K562 (cell line): Measurements from ENCODE around the gene URGCP. TPM values are rescaled to one million over a fixed set of nuclear protein-coding genes. Genes with fewer than 3 reads are reported as not detected.

Experiments
- FOXJ2 ChIP-seq: fragments of 200-800 bp; sonication (Bioruptor generic); IDR thresholded peaks from 2 replicates; pipeline ENCODE4 v1.6.1; 2016; ENCODE audit warnings: missing genetic modification characterization, missing compliant biosample characterization
- HCFC1 ChIP-seq: IDR thresholded peaks from 2 replicates; pipeline ENCODE4 v1.6.1; 2012; ENCODE audit warnings: low read depth, low read length, improper control_type of control experiment
- HNRNPH1 ChIP-seq: fragments of 200-400 bp; formaldehyde crosslinking; optimal IDR thresholded peaks from 2 replicates; pipeline ENCODE3; 2017; ENCODE audit warnings: low read depth, mild to moderate bottlenecking, low read length, moderate library complexity
- ILF3 ChIP-seq: fragments of 450-650 bp; IDR thresholded peaks from 2 replicates; pipeline ENCODE4 v1.6.1; 2018; ENCODE audit warnings: antibody characterized with exemption, mild to moderate bottlenecking, moderate library complexity, borderline replicate concordance
- KLF16 ChIP-seq: IDR thresholded peaks from 2 replicates; pipeline ENCODE4 v1.6.1; 2016; ENCODE audit warnings: antibody characterized with exemption
- LEF1 ChIP-seq: fragments of 450-650 bp; IDR thresholded peaks from 2 replicates; pipeline ENCODE4 v1.6.1; 2016; ENCODE audit warnings: mild to moderate bottlenecking
- NONO ChIP-seq, 2 experiments: fragments of 200-400 bp in 1 of 2; fragments of 450-650 bp in 1 of 2; formaldehyde crosslinking in 1 of 2; IDR thresholded peaks; 2 replicates each; pipeline ENCODE4 v1.6.1; 2017; ENCODE audit warnings: low read depth in 2 of 2, mild to moderate bottlenecking in 2 of 2, moderate library complexity in 2 of 2, low read length in 1 of 2
- NR4A1 ChIP-seq, 2 experiments: fragments of 250-450 bp in 1 of 2; fragments of 450-650 bp in 1 of 2; sonication (Bioruptor Pico) in 1 of 2; IDR thresholded peaks; 2 replicates each; pipeline versions ENCODE4 v1.4.0 to v1.6.1; 2016 to 2020; ENCODE audit warnings: mild to moderate bottlenecking in 2 of 2, missing compliant biosample characterization in 1 of 2, missing genetic modification characterization in 1 of 2, moderate library complexity in 1 of 2
- NRF1 ChIP-seq, 2 experiments: fragments of 450-650 bp; IDR thresholded peaks in 1 of 2; conservative IDR thresholded peaks in 1 of 2; 2 replicates each; pipeline ENCODE4 v1.6.1; 2014; ENCODE audit warnings: mild to moderate bottlenecking in 2 of 2
- RBBP5 ChIP-seq: fragments of 200-600 bp; sonication (generic); IDR thresholded peaks from 2 replicates; pipeline ENCODE4 v1.6.1; 2012; ENCODE audit warnings: borderline replicate concordance, mild to moderate bottlenecking, low read length, control low read depth, inconsistent platforms; ENCODE audit not compliant: insufficient read depth, poor library complexity, severe bottlenecking
- RBFOX2 ChIP-seq: fragments of 200-400 bp; formaldehyde crosslinking; IDR thresholded peaks from 2 replicates; pipeline ENCODE4 v1.6.1; 2017; ENCODE audit warnings: low read depth, mild to moderate bottlenecking, low read length, moderate library complexity
- RUNX1 ChIP-seq: sonication (generic); IDR thresholded peaks from 2 replicates; pipeline ENCODE4 v1.6.1; 2016; ENCODE audit warnings: antibody characterized with exemption, low read depth
- STAT5A ChIP-seq: IDR thresholded peaks from 2 replicates; pipeline ENCODE4 v1.6.1; 2012; ENCODE audit warnings: low read length, inconsistent platforms, borderline replicate concordance
- WHSC1 ChIP-seq: IDR thresholded peaks from one replicate; pipeline ENCODE4 v1.6.1; 2012; ENCODE audit warnings: low read length, control low read depth, inconsistent platforms
- ZNF589 ChIP-seq: fragments of 200-800 bp; sonication (Bioruptor generic); IDR thresholded peaks from 2 replicates; pipeline ENCODE4 v1.6.1; 2016; ENCODE audit warnings: low read depth, missing genetic modification characterization, missing compliant biosample characterization
- polyA plus RNA-seq, 8 experiments: library from polyadenylated mRNA; depleted of rRNA in 4 of 8; stranded (reverse) in 5 of 8; unstranded in 3 of 8; fragments of >200 nt; fragmentation: Nextera tagmentation in 2 of 8; fragmentation: Illumina TruSeq in 1 of 8; extraction: Ambion mirVana in 2 of 8; extraction: Trizol in 1 of 8; gene quantifications; 2 replicates each; pipeline versions ENCODE4 v1.2.1 to v1.2.3, GENCODE V29; 2011 to 2014; ENCODE audit warnings: inconsistent platforms in 1 of 8, missing spikeins in 1 of 8
- total RNA-seq, 7 experiments: library from RNA; depleted of rRNA in 6 of 7; stranded (reverse); fragments of >200 nt in 6 of 7; fragmentation: Illumina TruSeq in 2 of 7; extraction: Trizol in 2 of 7; gene quantifications; 2 replicates each; pipeline versions ENCODE4 v1.2.1 to v1.2.3, GENCODE V29; 2011 to 2021; ENCODE audit warnings: low replicate concordance in 1 of 7
- TF ChIP-seq, protein P1 (sequence below): fragments of 450-650 bp; formaldehyde crosslinking; conservative IDR thresholded peaks from 2 replicates; pipeline ENCODE4 v1.4.0; 2022; ENCODE audit warnings: mild to moderate bottlenecking, missing genetic modification characterization
- TF ChIP-seq, protein P2 (sequence below): fragments of 200-800 bp; sonication (Bioruptor generic); IDR thresholded peaks from 2 replicates; pipeline ENCODE4 v1.6.1; 2016; ENCODE audit warnings: missing genetic modification characterization, missing compliant biosample characterization
- TF ChIP-seq, protein P3 (sequence below): fragments of 250-450 bp; sonication (Bioruptor Pico); IDR thresholded peaks from 2 replicates; pipeline ENCODE4 v1.8.0; 2021; ENCODE audit warnings: mild to moderate bottlenecking, moderate library complexity

URGCP gene
- total and polyA plus RNA-seq, 9 of the 15 experiments (the other 6 are each of a cell fraction or from before 2014, with no cell fraction given): 1.7 to 25.8 (median 12.5) TPM

DNA sequence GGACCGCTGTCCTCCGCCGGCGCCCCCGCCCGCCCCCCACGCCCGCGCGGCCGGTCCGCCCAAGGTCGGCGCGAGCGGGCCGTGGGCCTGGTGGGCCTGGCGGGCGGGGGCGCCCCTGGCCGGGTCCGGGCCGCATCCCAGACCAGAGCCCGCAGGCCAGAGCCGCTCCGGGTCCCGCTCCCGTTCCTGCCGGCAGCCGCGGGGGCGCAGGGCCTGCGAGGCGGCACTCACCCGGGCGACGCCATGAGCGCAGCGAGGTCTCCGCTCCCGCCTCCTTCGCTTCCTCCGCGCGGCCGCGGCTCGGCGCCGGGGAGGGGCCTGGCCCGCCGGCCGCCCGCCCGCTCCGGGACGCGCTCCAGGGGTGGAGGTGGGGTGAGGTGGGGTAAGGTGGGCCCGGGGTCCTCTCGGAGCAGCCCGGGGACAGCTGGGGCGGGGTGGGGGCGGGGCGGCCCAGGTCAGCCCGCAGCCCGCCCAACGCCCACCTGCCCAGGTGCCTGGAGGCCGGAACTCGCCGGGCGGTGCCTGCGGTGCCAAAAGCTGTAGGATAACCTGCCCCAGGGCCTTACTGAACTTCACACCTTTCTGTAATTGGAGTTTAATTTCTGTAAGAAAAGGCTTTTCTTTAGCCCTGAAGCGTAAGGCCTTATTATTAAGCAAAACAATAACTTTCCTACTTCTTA, at the start of gene URGCP (continued):
- TF ChIP-seq, protein P1, sequence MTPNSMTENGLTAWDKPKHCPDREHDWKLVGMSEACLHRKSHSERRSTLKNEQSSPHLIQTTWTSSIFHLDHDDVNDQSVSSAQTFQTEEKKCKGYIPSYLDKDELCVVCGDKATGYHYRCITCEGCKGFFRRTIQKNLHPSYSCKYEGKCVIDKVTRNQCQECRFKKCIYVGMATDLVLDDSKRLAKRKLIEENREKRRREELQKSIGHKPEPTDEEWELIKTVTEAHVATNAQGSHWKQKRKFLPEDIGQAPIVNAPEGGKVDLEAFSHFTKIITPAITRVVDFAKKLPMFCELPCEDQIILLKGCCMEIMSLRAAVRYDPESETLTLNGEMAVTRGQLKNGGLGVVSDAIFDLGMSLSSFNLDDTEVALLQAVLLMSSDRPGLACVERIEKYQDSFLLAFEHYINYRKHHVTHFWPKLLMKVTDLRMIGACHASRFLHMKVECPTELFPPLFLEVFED (CRISPR knock-in tag): no peak
- TF ChIP-seq, protein P2, sequence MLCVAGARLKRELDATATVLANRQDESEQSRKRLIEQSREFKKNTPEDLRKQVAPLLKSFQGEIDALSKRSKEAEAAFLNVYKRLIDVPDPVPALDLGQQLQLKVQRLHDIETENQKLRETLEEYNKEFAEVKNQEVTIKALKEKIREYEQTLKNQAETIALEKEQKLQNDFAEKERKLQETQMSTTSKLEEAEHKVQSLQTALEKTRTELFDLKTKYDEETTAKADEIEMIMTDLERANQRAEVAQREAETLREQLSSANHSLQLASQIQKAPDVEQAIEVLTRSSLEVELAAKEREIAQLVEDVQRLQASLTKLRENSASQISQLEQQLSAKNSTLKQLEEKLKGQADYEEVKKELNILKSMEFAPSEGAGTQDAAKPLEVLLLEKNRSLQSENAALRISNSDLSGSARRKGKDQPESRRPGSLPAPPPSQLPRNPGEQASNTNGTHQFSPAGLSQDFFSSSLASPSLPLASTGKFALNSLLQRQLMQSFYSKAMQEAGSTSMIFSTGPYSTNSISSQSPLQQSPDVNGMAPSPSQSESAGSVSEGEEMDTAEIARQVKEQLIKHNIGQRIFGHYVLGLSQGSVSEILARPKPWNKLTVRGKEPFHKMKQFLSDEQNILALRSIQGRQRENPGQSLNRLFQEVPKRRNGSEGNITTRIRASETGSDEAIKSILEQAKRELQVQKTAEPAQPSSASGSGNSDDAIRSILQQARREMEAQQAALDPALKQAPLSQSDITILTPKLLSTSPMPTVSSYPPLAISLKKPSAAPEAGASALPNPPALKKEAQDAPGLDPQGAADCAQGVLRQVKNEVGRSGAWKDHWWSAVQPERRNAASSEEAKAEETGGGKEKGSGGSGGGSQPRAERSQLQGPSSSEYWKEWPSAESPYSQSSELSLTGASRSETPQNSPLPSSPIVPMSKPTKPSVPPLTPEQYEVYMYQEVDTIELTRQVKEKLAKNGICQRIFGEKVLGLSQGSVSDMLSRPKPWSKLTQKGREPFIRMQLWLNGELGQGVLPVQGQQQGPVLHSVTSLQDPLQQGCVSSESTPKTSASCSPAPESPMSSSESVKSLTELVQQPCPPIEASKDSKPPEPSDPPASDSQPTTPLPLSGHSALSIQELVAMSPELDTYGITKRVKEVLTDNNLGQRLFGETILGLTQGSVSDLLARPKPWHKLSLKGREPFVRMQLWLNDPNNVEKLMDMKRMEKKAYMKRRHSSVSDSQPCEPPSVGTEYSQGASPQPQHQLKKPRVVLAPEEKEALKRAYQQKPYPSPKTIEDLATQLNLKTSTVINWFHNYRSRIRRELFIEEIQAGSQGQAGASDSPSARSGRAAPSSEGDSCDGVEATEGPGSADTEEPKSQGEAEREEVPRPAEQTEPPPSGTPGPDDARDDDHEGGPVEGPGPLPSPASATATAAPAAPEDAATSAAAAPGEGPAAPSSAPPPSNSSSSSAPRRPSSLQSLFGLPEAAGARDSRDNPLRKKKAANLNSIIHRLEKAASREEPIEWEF: no peak
- no peak for TF ChIP-seq HNRNPH1
- TF ChIP-seq NONO (IDR thresholded peaks at IDR 0.05; ENCODE audit: low read depth in 2 of 2, low read length in 1 of 2): peak; percentile 48 to 78; a peak in 3 of 4 replicates
- TF ChIP-seq FOXJ2 (tag): no peak
- TF ChIP-seq ILF3: no peak
- no peak for TF ChIP-seq RUNX1
- no peak for TF ChIP-seq LEF1
- TF ChIP-seq NRF1 (conservative IDR thresholded peaks at IDR 0.05 in 1 of 2, IDR thresholded peaks at IDR 0.05 in 1 of 2): no peak
- TF ChIP-seq RBBP5: peak; percentile 85
- peak; percentile 78 for TF ChIP-seq RBFOX2
- TF ChIP-seq KLF16: no peak
- no peak for TF ChIP-seq ZNF589 (CRISPR knock-in tag)
- no peak for TF ChIP-seq WHSC1
- TF ChIP-seq HCFC1: 0 out of 2 replicates have a peak, but pooled peaks have one; percentile 11
- TF ChIP-seq NR4A1 (CRISPR knock-in tag; IDR thresholded peaks at IDR 0.05): no peak
- TF ChIP-seq NR4A1 (tag; IDR thresholded peaks at IDR 0.05): no peak
- TF ChIP-seq, protein P3, sequence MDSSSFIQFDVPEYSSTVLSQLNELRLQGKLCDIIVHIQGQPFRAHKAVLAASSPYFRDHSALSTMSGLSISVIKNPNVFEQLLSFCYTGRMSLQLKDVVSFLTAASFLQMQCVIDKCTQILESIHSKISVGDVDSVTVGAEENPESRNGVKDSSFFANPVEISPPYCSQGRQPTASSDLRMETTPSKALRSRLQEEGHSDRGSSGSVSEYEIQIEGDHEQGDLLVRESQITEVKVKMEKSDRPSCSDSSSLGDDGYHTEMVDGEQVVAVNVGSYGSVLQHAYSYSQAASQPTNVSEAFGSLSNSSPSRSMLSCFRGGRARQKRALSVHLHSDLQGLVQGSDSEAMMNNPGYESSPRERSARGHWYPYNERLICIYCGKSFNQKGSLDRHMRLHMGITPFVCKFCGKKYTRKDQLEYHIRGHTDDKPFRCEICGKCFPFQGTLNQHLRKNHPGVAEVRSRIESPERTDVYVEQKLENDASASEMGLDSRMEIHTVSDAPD: no peak
- no peak for TF ChIP-seq STAT5A
